SK-N-SH treated with all-trans-retinoic acid at 6 μM for 48 hours (cell line): ENCODE measurements around the gene AOPEP.

ENCODE experiments used
- ARNTL ChIP-seq: fragments of 450-650 bp; formaldehyde crosslinking; IDR thresholded peaks from 2 replicates; pipeline ENCODE4 v1.5.0; 2020; ENCODE audit warnings: low read depth, mild to moderate bottlenecking, moderate library complexity, borderline replicate concordance
- BACH2 ChIP-seq: fragments of 250-450 bp; sonication (Bioruptor Pico); IDR thresholded peaks from 2 replicates; pipeline ENCODE4 v1.9.0; 2021; ENCODE audit warnings: mild to moderate bottlenecking, borderline replicate concordance
- OSR1 ChIP-seq: fragments of 250-450 bp; sonication (Bioruptor Pico); IDR thresholded peaks from 2 replicates; pipeline ENCODE4 v1.8.0; 2022; ENCODE audit warnings: moderate library complexity, mild to moderate bottlenecking, inconsistent platforms
- PPARA ChIP-seq: fragments of 250-450 bp; sonication (Bioruptor Pico); IDR thresholded peaks from 2 replicates; pipeline ENCODE4 v1.5.0; 2020; ENCODE audit warnings: mild to moderate bottlenecking, borderline replicate concordance
- RARB ChIP-seq: fragments of 250-450 bp; sonication (Bioruptor Pico); IDR thresholded peaks from 2 replicates; pipeline ENCODE4 v1.8.0; 2021; ENCODE audit warnings: mild to moderate bottlenecking, moderate library complexity
- SNAI2 ChIP-seq: fragments of 250-450 bp; sonication (Bioruptor Pico); IDR thresholded peaks from 2 replicates; pipeline ENCODE4 v1.5.0; 2020; ENCODE audit warnings: mild to moderate bottlenecking, moderate library complexity
- ZC3H10 ChIP-seq: fragments of 250-450 bp; sonication (Bioruptor Pico); IDR thresholded peaks from 2 replicates; pipeline ENCODE4 v1.5.1; 2021; ENCODE audit warnings: mild to moderate bottlenecking, moderate library complexity
- ZFP3 ChIP-seq: fragments of 250-450 bp; sonication (Bioruptor Pico); IDR thresholded peaks from 2 replicates; pipeline ENCODE4 v1.5.0; 2020; ENCODE audit warnings: mild to moderate bottlenecking, moderate library complexity
- ZFP30 ChIP-seq: fragments of 450-650 bp; formaldehyde crosslinking; IDR thresholded peaks from 2 replicates; pipeline ENCODE4 v1.5.0; 2022; ENCODE audit warnings: mild to moderate bottlenecking, moderate library complexity
- ZNF8 ChIP-seq: fragments of 450-650 bp; formaldehyde crosslinking; IDR thresholded peaks from 2 replicates; pipeline ENCODE4 v1.5.0; 2020; ENCODE audit warnings: mild to moderate bottlenecking, moderate library complexity
- TF ChIP-seq, protein P1 (sequence below): fragments of 250-450 bp; sonication (Bioruptor Pico); IDR thresholded peaks from 2 replicates; pipeline ENCODE4 v1.8.0; 2020; ENCODE audit warnings: mild to moderate bottlenecking, moderate library complexity, borderline replicate concordance
- TF ChIP-seq, protein P2 (sequence below): fragments of 250-450 bp; sonication (Bioruptor Pico); IDR thresholded peaks from 2 replicates; pipeline ENCODE4 v1.5.1; 2020; ENCODE audit warnings: low read depth, mild to moderate bottlenecking, moderate library complexity

- TF ChIP-seq PPARA (CRISPR knock-in tag) = no peak
- TF ChIP-seq ZFP3 (CRISPR knock-in tag) = no peak
- TF ChIP-seq, protein P1, sequence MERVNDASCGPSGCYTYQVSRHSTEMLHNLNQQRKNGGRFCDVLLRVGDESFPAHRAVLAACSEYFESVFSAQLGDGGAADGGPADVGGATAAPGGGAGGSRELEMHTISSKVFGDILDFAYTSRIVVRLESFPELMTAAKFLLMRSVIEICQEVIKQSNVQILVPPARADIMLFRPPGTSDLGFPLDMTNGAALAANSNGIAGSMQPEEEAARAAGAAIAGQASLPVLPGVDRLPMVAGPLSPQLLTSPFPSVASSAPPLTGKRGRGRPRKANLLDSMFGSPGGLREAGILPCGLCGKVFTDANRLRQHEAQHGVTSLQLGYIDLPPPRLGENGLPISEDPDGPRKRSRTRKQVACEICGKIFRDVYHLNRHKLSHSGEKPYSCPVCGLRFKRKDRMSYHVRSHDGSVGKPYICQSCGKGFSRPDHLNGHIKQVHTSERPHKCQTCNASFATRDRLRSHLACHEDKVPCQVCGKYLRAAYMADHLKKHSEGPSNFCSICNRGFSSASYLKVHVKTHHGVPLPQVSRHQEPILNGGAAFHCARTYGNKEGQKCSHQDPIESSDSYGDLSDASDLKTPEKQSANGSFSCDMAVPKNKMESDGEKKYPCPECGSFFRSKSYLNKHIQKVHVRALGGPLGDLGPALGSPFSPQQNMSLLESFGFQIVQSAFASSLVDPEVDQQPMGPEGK (CRISPR knock-in tag) = no peak
- TF ChIP-seq ZC3H10 (CRISPR knock-in tag) = no peak
- TF ChIP-seq BACH2 (CRISPR knock-in tag) = no peak
- no peak for TF ChIP-seq RARB (CRISPR knock-in tag)
- no peak for TF ChIP-seq ARNTL (CRISPR knock-in tag)
- no peak for TF ChIP-seq SNAI2 (CRISPR knock-in tag)
- no peak for TF ChIP-seq ZNF8
- no peak for TF ChIP-seq ZFP30
- no peak for TF ChIP-seq OSR1 (CRISPR knock-in tag)
- TF ChIP-seq, protein P2, sequence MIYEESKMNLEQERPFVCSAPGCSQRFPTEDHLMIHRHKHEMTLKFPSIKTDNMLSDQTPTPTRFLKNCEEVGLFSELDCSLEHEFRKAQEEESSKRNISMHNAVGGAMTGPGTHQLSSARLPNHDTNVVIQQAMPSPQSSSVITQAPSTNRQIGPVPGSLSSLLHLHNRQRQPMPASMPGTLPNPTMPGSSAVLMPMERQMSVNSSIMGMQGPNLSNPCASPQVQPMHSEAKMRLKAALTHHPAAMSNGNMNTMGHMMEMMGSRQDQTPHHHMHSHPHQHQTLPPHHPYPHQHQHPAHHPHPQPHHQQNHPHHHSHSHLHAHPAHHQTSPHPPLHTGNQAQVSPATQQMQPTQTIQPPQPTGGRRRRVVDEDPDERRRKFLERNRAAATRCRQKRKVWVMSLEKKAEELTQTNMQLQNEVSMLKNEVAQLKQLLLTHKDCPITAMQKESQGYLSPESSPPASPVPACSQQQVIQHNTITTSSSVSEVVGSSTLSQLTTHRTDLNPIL (CRISPR knock-in tag) = no peak
Measured at GRCh38 chr9:95105519-95106287, 379.2 kb downstream of the AOPEP start.
